ACHN (cell line): ENCODE measurements around the gene ANKRD16.
"Not testable (repeated sequence)": the region's sequence is repeated elsewhere in the genome, so short reads cannot be mapped to it uniquely, and the experiment has no call there.

Experiments
- DNase-seq: peaks from one replicate; pipeline ENCODE4 v3.0.0-alpha.2; 2015
- in situ Hi-C: cut with HindIII; loops from 2 replicates; pipeline ENCODE4 v1.10.0; 2017; ENCODE audit warnings: low sequenced_read_pairs, low pct_ligation_motif_present, low pct_unique_long_range_greater_than_20kb

Gene ANKRD16

DNA sequence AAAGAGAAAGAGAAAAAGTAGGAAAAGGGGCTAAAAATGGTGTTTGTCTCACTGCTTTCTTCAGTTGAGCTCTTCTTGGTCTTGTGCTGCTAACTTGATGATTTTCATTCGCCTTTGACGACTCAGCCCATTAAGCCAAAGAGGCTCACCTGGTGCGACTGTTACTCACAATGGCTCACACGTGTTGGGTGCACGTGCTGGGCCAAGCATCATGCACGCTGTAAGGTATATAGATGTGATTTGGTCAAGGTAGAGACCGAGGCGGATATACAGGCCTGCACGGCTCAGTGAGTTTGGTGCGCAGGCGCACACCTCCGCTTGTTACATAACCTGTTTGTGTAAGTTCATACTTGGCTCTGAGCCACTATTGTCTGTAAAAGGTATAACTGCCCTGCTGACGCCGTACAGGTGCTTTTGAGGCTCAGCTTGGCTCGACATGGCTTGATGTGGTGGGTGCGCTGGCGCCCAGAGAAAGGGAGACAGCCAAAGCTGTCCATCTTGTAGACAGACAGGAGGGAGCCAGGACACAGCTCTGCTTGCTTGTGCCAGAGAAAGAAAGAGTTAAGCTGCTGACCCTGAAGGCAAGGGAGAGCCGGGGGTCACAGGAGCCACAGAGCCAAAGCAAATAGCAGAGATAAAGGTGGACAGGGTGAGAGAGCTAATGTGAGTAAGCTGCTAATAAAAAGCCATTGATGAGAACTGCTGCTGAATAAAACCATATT is 33.6 kb downstream of the ANKRD16 start:
- in situ Hi-C loops, result no loop called here
- no peak for DNase-seq

GRCh38 chr10:5854131-5854475 is 35.6 kb downstream of the ANKRD16 start:
- DNase-seq, result no peak
- in situ Hi-C loops, result no loop called here

DNA sequence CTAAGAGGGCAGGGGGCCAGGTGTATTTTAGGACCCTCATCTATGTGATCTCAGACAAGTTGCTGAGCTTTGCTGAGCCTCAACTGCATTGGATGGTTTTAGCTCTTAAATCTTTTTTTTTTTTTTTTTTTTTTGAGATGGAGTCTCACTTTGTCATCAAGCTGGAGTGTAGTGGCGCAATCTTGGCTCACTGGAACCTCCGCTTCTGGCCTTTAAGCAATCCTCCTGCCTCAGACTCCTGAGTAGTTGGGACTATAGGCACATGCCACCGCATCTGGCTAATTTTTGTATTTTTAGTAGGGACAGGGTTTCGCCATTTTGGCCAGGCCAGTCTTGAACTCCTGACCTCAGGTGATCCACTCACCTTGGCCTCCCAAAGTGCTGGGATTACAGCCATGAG is 43.0 kb downstream of the ANKRD16 start:
- DNase-seq, in situ Hi-C loops: not testable (repeated sequence)

- in situ Hi-C loops, result no loop called here
These were observed 45.2 kb downstream of the ANKRD16 start for GRCh38 chr10:5844345-5845055.

GRCh38 chr10:5843686-5844344 is 45.9 kb downstream of the ANKRD16 start:
- no peak for DNase-seq
- in situ Hi-C loops, result no loop called here

More at GRCh38 chr10:5844345-5845055, 45.2 kb downstream of the ANKRD16 start:
- DNase-seq, result no peak

DNA sequence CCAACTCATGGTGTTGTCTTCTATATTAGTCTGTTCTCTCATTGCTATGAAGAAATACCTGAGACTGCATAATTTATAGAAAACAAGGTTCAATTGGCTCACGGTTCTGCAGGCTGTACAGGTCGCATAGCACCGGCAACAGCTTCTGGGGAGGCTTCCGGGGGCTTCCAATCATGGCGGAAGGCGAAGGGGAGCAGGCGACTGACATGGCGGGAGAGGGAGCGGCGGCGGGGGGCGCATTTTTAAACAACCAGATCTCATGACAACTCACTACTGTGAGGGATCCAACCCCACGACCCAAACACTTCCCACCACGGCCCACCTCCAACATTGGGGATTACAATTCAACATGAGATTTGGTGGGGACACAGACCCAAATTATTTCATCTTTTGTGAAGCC is 47.7 kb downstream of the ANKRD16 start:
- in situ Hi-C loops, result no loop called here
- no peak for DNase-seq

DNA sequence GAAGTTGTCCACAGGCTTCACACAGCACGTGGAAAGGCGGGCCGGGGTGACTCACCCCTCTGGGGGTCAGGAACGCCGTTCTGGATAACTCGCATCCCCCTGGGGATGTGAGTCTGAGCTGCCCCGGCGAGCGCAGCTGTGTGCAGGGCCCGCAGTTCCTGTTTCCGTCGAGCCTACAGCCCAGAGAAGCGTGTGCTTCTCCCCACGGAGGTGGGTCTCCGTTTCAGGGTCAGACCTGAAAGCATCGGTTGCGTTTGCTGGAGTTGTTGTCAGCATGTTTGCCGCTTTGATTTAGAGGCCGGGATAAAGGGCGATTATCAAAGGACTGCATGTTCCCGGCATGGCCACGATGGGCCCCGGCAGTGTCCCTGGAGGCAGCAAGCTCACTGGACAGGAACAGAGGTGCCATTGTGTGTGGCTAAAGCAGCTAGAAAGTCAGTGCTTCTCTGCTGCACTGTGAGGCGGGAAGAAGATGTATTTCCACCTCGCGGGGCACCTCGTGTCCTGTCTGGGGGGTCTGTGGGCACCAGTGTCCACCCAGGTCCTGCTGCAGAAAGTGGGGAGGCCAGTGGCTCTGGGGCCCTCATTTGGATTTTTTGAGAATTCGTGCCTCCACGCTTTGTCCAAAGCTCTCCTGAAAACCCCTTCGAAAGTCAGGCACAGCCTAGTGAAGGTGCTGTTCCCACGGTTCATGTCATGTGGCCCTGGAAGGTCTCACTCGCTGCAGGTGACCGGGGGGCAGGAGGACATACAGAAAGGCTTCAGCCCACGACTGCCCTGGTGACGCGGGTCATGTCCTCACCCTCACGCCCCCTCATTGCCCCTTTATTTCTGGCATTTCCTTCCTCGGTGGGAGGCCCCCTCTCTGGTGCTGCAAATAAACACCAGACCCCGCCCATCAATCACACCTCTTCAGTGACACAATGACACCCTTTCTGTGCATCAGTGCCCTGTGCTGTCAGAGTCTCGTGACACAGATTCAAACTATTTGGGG is 49.1 kb downstream of the ANKRD16 start:
- in situ Hi-C loops, result no loop called here
- no peak for DNase-seq

DNA sequence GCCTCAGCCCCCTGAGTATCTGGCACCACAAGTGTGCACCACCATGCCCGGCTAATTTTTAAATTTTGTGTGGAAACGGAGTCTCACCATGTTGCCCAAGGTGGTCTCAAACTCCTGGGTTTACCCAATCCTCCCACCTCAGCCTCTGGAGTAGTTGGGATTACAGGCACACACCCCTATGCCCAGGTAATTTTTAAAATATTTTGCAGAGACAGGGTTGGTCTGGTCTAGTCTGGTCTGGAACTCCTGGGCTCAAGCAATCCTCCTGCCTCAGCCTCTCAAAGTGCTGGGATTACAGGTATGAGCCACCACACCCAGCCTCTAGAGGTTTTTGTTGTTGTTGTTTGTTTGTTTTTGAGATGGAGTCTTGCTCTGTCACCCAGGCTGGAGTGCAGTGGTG is 53.5 kb downstream of the ANKRD16 start:
- in situ Hi-C loops, DNase-seq: not testable (repeated sequence)

DNA sequence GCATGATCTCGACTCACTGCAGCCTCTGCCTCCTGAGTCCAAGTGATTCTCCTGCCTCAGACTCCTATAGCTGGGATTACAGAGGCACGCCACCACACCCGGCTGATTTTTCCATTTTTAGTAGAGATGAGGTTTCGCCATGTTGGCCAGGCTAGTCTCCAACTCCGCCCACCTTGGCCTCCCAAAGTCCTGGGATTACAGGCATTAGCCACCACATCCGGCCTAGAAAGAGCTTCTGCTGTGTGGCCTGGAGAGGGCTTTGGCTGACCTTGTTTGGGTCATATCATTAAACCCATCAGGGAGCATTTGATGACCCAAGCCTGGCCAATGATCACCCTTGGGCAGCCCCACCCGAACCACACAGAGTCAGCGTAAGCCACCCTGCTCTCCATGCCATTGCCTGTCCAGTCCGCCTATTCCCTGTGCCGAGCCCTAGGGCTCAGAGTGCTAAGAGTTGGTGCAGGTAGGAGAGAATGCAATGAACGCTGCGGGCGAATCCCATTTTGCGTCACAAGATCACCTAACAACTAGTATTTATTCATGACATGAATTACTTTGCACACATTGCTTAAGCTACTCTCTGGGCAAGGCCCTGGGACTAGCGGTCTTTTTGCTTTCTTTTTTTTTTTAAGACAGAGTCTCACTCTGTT is 54.1 kb downstream of the ANKRD16 start:
- DNase-seq, result no peak
- in situ Hi-C loops, result no loop called here

DNA sequence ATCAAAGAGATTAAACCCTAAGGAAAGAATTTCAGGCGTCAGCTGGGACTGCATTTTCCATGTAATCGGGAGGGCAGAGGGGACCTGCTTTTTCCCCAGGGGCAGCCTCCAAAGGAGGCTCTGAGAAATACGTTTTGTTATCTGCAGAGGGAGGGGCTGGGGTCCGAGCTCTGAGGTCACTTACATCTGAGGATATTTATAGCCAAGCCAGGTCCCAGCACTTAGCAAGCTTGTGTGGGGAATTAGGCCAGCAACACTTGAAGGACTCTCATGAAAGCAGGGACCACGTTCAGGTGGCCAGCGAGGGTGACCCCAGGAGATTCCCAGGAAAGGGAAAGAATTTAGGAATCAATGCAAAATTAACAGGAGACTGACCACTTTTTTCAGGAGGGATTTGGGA is 55.9 kb downstream of the ANKRD16 start:
- no peak for DNase-seq
- in situ Hi-C loops, result no loop called here

DNA sequence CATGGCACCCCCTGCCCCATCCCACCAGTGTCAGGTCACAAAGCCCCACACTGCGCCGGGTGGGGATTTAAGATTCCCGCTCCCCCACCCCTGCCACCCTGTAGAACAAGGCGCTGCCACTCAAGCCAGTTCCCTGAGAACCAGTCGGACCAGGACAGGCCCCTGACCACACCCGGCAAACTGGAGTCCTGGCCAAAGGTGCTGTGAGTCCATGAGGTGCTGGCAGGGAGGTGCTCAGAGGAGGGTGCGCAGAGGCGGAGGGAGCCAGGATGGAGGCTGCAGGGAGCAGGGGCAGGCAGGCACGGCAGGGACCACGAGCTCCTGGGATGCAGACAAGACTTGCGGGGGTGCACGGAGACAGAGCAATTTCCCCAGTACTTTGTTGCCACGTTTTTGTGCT is 56.7 kb downstream of the ANKRD16 start:
- in situ Hi-C loops, result no loop called here
- DNase-seq, result no peak

- in situ Hi-C loops, result no loop called here
- no peak for DNase-seq
These were observed 58.3 kb downstream of the ANKRD16 start for GRCh38 chr10:5831446-5831782.

- no peak for DNase-seq
- in situ Hi-C loops, result no loop called here
These were observed 58.9 kb downstream of the ANKRD16 start for GRCh38 chr10:5830629-5831445.

DNA sequence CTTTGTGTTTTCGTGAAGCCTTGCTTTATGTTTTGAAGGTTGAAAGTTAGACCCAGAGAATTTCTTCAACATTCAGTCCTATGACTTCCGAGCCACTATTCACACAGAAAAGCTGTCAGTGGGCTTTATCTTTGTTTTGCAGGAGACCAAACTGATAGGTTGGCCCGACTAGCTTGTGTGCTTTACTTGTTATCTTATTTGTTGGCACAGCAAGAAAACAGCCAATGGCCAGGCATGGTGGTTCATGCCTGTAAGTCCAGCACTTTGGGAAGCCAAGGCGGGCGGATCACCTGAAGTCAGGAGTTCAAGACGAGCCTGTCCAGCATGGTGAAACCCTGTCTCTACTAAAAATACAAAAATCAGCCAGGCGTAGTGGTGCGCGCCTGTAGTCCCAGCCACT is 60.4 kb downstream of the ANKRD16 start:
- DNase-seq, result no peak
- in situ Hi-C loops, result no loop called here

DNA sequence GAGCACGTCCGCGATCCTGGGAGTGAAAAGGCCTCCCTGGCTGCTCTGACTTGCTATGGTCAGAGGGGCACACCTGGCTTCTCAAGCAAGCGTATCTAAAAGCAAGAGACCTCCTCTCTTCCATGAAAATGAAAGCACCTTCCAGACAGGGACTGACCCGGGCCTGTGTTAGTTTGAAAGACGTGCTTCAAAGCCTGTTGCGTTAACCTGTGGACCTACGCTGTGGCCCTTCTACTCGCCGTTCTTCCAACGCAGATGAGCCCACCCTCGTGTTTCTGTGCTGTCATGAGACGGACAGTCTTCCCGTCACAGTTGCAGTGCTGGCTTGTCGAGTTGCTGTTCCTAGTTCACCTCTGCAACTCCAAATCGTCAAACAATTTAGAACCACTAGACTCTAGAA is 61.0 kb downstream of the ANKRD16 start:
- in situ Hi-C loops, result no loop called here
- no peak for DNase-seq

DNA sequence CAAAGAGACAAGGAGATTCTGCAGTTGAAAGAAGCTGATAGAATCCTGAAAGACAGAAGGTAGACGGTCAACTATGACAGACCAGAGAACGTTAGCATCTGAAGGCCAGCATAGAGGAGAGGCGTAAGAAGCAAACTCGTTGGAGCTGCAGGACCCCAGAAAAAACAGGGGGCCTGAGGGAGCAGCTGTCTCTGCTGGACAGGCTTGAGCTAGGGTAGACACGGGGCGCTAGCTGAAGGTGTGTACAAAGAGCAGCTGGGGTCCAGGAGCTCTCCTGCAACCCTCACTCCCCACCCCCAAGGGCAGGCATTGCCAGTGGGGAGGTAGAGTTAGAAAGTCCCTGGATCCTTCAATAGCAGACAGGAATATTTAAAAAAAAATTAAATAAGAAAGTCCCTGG is 61.9 kb downstream of the ANKRD16 start:
- in situ Hi-C loops, result no loop called here
- DNase-seq, result no peak

DNA sequence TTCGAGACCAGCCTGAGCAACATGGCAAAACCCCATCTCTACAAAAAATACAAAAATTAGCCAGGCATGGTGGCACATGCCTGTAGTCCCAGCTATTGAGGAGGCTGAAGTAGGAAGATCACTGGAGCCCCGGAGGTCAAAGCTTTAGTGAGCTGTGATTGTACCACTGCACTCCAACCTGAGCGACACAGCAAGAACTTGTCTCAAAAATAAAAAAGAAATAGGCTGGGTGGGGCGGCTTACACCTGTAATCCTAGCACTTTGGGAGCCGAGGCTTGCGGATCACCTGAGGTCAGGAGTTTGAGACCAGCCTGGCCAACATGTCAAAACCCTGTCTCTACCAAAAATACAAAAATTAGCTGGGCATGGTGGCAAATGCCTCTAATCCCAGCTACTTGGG is 63.2 kb downstream of the ANKRD16 start:
- DNase-seq, in situ Hi-C loops: not testable (repeated sequence)

GRCh38 chr10:5818894-5819293 is 70.8 kb downstream of the ANKRD16 start:
- DNase-seq, result no peak
- in situ Hi-C loops, result no loop called here
